Memory B cell (primary cell): Measurements from ENCODE around the gene CACHD1.

Experiments
- ATAC-seq: fragments of 150-1000 bp; cut with Tn5 transposase; 2 replicates; pipeline ENCODE4 v1.10.0; 2021; ENCODE audit warnings: low read depth, mild to moderate bottlenecking, moderate library complexity
- DNase-seq, 2 donors: peaks; one replicate each; pipeline ENCODE4 v3.0.0; 2022; ENCODE audit warnings: low spot score in 2 of 2
- H3K27ac Mint-ChIP-seq: one replicate; pipeline ENCODE4 v1.8.0; 2022; ENCODE audit warnings: mild to moderate bottlenecking, moderate library complexity, mixed read lengths
- H3K27me3 Mint-ChIP-seq: one replicate; pipeline ENCODE4 v1.8.0; 2022; ENCODE audit warnings: mixed read lengths
- H3K36me3 Mint-ChIP-seq: one replicate; pipeline ENCODE4 v1.8.0; 2022; ENCODE audit warnings: mild to moderate bottlenecking, mixed read lengths
- H3K4me1 Mint-ChIP-seq: one replicate; pipeline ENCODE4 v1.8.0; 2022; ENCODE audit warnings: mixed read lengths
- H3K4me3 Mint-ChIP-seq: one replicate; pipeline ENCODE4 v1.8.0; 2022; ENCODE audit warnings: mild to moderate bottlenecking, moderate library complexity, mixed read lengths
- H3K9me3 Mint-ChIP-seq: one replicate; pipeline ENCODE4 v1.8.0; 2022; ENCODE audit warnings: mixed read lengths

The CACHD1 gene

DNA sequence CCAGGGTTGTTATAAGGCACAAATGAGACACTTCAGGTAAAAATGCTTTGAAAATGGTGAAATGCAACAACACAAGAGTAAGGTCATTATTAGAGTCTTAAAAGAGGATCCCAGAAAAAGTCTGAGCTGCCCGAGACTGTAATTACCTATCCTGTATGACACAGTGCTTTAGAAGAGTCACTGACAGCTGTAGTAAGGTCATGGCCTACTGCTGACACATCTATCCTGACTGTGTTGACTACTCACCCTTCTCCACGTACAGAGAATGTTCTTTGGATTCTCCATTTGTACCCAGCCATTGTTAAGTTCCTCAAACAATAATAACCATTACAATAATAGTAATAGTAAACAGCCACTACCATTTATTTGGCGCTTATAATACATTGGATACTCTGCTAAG is 104.4 kb downstream of the CACHD1 start:
- Mint-ChIP-seq H3K4me3 (no peak overlapping the region), H3K4me1 (no peaks in the 10 kb centered on the region), H3K27ac (no peak overlapping the region), H3K9me3 (no peaks in the 10 kb centered on the region), H3K27me3 (peaks cover 2% of the 10 kb centered on the region), H3K36me3 (no peaks in the 10 kb centered on the region)
- no peak for DNase-seq
- no peak for ATAC-seq

DNA sequence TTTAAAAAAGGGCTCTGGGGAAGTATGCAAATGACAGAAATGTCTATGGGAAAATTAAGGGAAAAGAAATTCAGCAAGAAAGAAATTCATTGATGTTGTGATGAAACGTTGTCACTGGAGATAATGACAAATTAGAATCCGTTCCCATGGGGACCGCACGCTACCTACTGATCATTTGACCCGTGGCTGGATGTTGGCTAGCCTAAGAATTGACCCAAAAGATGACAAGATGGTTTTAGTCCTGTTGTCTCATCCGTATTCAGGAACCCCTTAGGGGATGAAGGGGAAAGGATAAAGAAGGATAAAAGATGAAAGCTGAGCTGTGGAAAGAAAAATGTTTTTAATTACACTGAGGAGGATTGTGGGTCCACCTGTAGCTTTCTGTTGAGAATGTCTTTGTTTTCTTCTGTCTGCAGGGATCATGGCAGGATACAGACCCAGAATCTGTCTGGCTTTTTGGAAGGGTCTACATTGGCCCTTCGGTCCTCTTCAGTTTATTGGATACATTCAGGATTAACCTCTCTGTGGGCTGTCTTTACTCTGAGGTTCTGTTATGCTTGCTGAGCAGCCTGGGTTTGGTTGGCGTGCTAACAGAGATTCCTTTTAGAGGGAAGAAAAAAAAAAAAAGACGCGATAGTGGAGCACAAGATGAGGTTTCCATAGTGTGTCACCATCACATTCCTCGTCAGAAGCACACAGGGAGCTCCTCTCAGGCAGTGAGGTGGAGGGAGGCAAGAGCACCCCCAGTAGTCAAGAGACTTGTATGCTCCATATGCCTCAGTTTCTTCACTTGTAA is 106.2 kb downstream of the CACHD1 start:
- Mint-ChIP-seq H3K36me3 (no peaks in the 10 kb centered on the region), H3K4me1 (no peaks in the 10 kb centered on the region), H3K27ac (no peak overlapping the region)

DNA sequence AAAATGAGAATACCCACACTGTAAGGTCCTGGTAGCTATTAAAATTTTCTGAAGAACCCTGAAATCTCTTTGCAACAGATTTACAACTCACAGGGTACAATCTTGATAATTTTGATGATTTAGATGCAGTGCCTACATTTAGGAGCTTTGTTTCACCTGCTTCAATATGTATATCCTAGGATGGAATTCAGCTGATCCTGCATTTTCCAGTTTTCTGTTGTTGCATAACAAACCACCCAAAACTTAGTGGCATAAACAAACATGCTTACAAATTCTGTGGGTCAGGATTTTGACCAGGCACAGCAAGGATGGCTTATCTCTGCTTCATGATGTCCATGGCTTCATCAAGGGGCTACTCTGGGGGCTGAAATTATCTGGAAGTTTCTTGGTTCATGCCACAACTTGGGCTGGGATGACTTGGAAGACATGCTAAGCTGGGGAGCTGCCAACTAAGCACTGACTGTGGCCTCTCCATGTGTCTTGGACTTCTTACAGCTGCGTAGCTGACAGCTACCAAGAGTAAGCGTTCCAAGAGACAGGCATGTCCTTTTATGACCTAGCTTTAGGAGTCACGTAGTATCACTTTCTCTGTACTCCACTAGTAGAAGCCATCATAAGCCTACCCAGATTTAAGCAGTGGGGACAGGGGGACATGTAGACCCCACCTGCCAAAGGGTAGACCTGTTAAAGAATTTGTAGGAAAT is 108.5 kb downstream of the CACHD1 start:
- Mint-ChIP-seq H3K4me3 (no peak overlapping the region), H3K36me3 (no peaks in the 10 kb centered on the region), H3K9me3 (no peaks in the 10 kb centered on the region), H3K4me1 (no peaks in the 10 kb centered on the region), H3K27ac (no peak overlapping the region), H3K27me3 (peaks cover 4% of the 10 kb centered on the region)
- ATAC-seq, result no peak
- no peak for DNase-seq

More for the DNA sequence above, 106.2 kb downstream of the CACHD1 start:
- Mint-ChIP-seq H3K9me3 (no peaks in the 10 kb centered on the region), H3K27me3 (peaks cover 2% of the 10 kb centered on the region), H3K4me3 (no peak overlapping the region)
- ATAC-seq (no peak), DNase-seq (no peak)

DNA sequence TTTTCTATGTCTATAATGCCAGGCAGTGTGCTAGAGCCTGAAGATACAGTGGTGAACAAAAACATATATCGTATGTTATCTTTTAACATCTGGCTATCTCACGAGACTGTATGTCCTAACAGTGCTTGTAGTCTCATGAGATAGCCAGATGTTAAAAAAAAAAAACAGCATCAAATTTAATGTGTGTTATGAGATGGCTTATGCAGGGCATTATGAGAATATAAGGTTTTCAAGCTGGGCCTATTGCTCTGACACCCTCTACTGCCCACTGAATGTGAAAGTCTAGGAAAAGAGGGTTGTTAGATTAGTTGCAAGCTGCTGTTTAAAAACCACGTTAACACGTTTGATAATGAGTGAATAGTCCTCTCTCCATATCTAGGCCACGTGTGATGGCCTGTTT is 109.8 kb downstream of the CACHD1 start:
- Mint-ChIP-seq H3K36me3 (no peaks in the 10 kb centered on the region), H3K9me3 (no peaks in the 10 kb centered on the region), H3K27me3 (peaks cover 4% of the 10 kb centered on the region), H3K4me1 (no peaks in the 10 kb centered on the region), H3K4me3 (no peak overlapping the region), H3K27ac (no peak overlapping the region)
- DNase-seq (no peak), ATAC-seq (no peak)

DNA sequence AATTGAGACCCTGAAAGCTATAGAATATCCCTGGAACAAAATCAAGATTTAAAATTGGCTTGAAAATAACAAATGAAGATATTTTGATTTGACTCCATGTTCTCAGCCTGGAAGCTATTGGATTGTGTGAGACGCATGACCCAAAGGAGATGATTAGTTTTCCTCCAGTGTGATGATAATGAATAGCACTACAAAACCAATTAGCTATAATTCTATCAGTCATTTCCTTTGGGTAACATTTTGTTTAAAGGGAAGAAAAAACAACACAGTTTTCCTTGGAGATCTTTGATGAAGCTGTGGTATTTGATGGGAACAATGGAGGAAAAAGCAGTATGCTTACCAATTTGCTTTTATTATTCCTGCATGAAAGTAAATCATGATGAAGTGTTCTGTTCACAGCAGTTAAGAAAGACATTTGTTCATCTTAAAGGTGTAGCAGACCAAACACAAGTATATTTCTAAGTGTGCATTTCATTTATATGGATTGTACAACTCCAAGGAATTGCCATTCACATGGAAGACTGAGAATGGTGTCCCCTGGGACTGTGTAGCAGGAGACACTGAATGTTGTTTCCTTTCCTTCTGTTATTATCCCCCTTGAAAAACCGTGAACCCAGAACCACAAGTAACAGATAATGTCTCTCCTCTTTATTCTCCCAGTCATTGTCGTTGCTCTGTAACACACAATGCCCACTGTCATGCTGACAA is 111.4 kb downstream of the CACHD1 start:
- H3K27me3 Mint-ChIP-seq, result peaks cover 4% of the 10 kb centered on the region
- no peak for ATAC-seq
- H3K36me3 Mint-ChIP-seq, result no peaks in the 10 kb centered on the region

DNA sequence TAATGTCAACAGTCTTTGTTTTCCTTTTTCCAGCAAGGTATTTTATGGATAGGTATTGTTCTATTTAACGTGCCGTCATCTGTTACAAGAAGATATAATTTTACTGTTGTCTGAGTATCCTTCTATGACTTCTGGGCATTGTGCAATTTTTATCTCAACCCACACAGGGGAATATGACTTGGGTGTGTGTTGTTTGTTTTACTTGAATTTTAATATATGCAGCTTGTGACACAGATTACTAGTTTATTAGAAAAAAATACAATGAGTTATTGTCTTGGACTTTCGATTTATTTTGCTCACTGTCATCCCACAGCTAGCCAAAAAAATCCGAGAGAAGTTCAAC is 111.9 kb downstream of the CACHD1 start:
- Mint-ChIP-seq H3K4me1 (no peaks in the 10 kb centered on the region), H3K27me3 (peaks cover 4% of the 10 kb centered on the region), H3K27ac (no peak overlapping the region), H3K36me3 (no peaks in the 10 kb centered on the region), H3K4me3 (no peak overlapping the region), H3K9me3 (no peaks in the 10 kb centered on the region)
- DNase-seq, result no peak
- ATAC-seq, result no peak

More for the DNA sequence above, 111.4 kb downstream of the CACHD1 start:
- H3K4me1 Mint-ChIP-seq, result no peaks in the 10 kb centered on the region
- H3K4me3 Mint-ChIP-seq, result no peak overlapping the region
- no peak for DNase-seq
- no peaks in the 10 kb centered on the region for H3K9me3 Mint-ChIP-seq
- no peak overlapping the region for H3K27ac Mint-ChIP-seq

DNA sequence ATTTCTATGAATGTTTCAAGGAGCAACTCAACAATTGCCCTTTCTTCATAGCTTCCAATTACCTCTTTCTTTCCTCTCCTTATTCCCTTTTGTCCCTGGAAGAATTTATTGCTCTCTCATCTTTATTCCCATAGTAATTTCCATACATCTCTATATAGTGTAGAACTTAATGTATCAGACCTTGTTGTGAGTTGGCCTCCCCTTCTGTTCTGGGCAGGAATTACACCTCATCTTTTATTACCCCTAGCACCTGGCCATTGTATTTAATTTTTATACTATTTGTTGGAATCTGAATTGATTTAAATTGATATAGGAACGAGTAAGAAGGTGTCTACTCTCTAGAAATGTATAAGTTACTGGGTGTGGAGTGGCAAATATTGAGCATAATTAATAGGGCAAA is 114.5 kb downstream of the CACHD1 start:
- no peaks in the 10 kb centered on the region for H3K36me3 Mint-ChIP-seq
- DNase-seq (no peak), ATAC-seq (no peak)
- H3K27me3 Mint-ChIP-seq, result peaks cover 2% of the 10 kb centered on the region
- no peaks in the 10 kb centered on the region for H3K9me3 Mint-ChIP-seq
- no peak overlapping the region for H3K27ac Mint-ChIP-seq
- no peak overlapping the region for H3K4me3 Mint-ChIP-seq
- H3K4me1 Mint-ChIP-seq, result no peaks in the 10 kb centered on the region

DNA sequence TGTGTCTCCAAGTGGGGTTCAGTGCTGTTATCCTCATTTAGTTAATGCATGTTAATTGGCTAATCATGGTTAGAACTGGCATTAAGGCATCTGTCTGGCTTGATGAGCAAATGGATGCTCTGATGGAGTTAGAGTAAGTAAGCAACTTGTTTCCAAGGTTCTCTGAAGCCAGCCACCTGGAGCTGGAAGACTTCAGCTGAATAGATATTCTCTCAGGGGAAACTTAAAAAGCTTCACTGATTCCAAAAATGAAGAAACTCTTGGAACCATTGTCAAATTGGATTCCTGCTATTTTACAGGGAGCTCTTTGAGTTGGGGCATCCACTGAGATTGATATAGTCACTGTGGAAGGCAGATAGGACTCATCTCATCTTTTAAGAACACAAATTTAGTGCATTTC is 118.9 kb downstream of the CACHD1 start:
- H3K27me3 Mint-ChIP-seq, result peaks cover 1% of the 10 kb centered on the region

DNA sequence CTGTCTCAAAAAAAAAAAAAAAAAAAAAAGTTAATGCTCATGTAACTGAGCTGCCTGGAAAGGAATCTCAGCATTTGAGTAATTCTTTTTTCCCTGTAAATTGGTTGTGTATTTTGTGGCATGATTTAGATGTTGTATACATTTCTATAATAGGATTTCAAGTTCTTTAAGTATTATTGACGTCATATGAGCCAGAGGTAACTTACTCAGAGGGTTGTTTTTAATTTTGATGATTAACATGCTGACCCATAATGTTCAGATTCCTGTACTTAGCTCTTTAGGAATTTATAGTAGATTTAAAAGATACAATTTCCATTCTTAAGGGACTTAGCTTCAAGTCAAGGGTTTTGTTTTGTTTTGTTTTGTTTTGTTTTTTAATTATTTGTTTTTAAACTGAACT is 120.4 kb downstream of the CACHD1 start:
- Mint-ChIP-seq H3K4me3 (no peak overlapping the region), H3K36me3 (no peaks in the 10 kb centered on the region), H3K4me1 (no peaks in the 10 kb centered on the region), H3K27ac (no peak overlapping the region), H3K27me3 (peaks cover 1% of the 10 kb centered on the region), H3K9me3 (no peaks in the 10 kb centered on the region)
- ATAC-seq (no peak), DNase-seq (no peak)

More for the DNA sequence above, 118.9 kb downstream of the CACHD1 start:
- DNase-seq (no peak), ATAC-seq (no peak)
- H3K9me3 Mint-ChIP-seq, result no peaks in the 10 kb centered on the region
- no peak overlapping the region for H3K27ac Mint-ChIP-seq
- H3K4me3 Mint-ChIP-seq, result no peak overlapping the region
- H3K4me1 Mint-ChIP-seq, result no peaks in the 10 kb centered on the region
- H3K36me3 Mint-ChIP-seq, result no peaks in the 10 kb centered on the region

DNA sequence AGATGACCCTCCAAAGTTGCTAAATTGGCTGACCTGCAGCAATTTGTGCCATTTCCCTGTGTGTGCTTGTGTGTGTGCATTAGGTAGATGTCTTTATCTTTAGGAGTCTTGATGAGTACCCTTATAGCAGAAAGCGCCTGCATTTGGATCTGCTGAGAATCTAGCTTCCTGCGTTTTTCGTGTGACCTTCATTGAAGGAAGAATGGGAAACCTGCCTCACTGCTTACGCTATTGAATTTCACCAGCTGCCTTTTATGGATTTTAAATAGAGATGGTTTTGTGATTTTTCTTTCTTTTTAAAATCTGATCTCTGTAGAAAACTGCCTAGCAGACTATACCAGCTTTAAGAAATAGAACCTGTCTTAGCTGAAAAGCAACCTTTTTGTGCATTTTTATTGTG is 124.5 kb downstream of the CACHD1 start:
- Mint-ChIP-seq H3K9me3 (no peaks in the 10 kb centered on the region), H3K27me3 (peaks cover 3% of the 10 kb centered on the region), H3K36me3 (no peaks in the 10 kb centered on the region), H3K27ac (no peak overlapping the region), H3K4me3 (no peak overlapping the region), H3K4me1 (no peaks in the 10 kb centered on the region)
- no peak for ATAC-seq
- no peak for DNase-seq

DNA sequence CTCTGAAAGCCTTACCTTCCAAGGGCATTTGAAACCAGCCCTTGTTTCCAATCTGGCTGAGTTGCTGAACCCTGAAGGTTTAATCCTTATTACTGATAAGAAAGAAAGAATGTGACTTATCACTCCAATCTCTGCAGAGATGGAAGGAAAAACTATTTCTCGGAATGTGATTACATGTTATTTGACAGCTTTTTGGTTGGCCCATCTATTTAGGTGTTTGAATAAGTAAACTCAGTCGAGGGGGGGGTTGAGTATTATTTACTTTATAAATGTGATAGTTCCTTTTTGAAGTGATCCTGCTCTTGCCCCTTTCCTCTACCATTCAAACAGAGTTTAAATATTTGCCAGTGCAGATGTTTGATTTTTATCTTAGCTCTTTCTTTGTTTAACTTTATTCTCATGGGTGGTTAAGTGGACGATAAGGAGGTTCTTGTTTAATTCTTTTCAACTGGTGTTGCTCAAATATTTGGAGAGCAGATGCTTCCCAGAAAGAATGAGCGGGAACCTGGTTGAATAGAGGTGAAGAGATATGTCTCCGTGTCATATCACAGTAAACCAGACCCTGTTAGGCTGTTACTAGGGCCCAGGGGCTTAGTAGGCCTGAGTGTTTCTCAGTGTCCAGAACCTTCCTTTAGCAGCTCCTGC is 126.1 kb downstream of the CACHD1 start:
- H3K27ac Mint-ChIP-seq, result no peak overlapping the region
- no peak for ATAC-seq
- no peaks in the 10 kb centered on the region for H3K4me1 Mint-ChIP-seq
- no peak overlapping the region for H3K4me3 Mint-ChIP-seq
- DNase-seq, result no peak
- no peaks in the 10 kb centered on the region for H3K36me3 Mint-ChIP-seq
- H3K9me3 Mint-ChIP-seq, result no peaks in the 10 kb centered on the region
- peaks cover 5% of the 10 kb centered on the region for H3K27me3 Mint-ChIP-seq

DNA sequence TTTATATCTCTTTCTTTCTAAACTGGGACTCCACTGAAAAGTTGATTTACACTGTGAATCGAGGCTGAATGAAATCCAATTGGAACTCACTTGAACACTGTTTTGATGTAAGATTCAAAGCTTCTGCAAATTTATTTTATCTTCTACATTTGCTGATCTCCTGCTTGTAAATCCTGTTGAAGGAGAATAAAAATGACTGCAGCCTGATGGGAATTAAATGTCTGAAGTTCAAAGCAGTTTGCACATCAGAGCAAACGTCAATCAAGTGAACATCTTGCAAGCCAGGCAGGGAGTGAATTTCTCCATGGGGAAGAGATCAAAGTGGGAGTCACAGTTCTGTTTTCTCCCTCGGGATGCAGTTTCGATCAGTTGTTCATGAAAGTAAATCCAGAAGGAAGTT is 127.2 kb downstream of the CACHD1 start:
- Mint-ChIP-seq H3K4me3 (no peak overlapping the region), H3K9me3 (no peaks in the 10 kb centered on the region), H3K4me1 (no peaks in the 10 kb centered on the region), H3K36me3 (no peaks in the 10 kb centered on the region), H3K27ac (no peak overlapping the region), H3K27me3 (peaks cover 3% of the 10 kb centered on the region)
- DNase-seq (no peak), ATAC-seq (no peak)

DNA sequence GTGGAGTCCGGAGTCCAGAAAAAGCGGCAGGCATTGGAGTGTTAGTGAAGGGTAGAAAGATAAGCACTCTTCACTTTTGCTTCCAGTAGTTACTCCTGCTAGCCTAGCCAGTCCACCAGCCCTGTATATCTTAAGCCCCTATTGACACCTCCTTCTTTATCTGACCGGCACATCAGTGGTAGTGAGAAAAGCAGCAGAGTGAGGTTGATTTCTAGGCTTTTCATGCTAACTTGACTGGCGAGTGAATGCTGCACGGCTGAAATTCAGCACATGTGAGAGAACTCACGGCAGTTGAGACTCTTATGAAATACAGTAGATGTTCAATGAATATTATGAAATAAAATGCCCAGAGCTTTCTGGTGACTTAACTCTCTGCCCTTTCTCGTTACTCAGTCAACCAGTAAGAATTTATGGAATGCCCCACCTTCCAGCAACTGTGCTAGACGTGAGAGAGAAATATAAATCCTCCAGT is 128.2 kb downstream of the CACHD1 start:
- H3K27me3 Mint-ChIP-seq, result peaks cover 3% of the 10 kb centered on the region
- no peaks in the 10 kb centered on the region for H3K9me3 Mint-ChIP-seq
- H3K4me1 Mint-ChIP-seq, result no peaks in the 10 kb centered on the region
- no peak for DNase-seq
- no peak overlapping the region for H3K4me3 Mint-ChIP-seq
- no peak for ATAC-seq
- no peaks in the 10 kb centered on the region for H3K36me3 Mint-ChIP-seq
- no peak overlapping the region for H3K27ac Mint-ChIP-seq

DNA sequence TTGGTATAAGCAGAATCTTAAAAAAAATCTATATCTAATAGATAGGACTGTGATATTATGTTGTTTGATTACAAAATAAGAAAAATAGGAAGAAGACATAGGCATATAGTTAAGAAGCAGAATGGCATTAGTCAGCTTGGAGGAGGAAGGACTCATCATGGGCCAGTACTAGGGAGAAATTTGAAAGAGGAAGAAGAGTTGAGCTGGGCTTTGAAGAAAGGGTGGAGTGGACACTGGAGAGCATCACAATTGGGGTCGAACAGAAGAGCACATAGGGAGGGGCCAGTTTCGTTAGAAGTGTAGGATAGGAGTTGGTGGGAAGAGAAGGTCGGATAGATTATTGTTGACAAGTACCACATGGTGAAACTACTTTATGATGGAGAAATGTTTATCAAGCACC is 129.3 kb downstream of the CACHD1 start:
- ATAC-seq, result no peak
- H3K27me3 Mint-ChIP-seq, result peaks cover 3% of the 10 kb centered on the region
- H3K36me3 Mint-ChIP-seq, result no peaks in the 10 kb centered on the region
- H3K27ac Mint-ChIP-seq, result no peak overlapping the region
- DNase-seq, result no peak
- no peaks in the 10 kb centered on the region for H3K9me3 Mint-ChIP-seq
- no peaks in the 10 kb centered on the region for H3K4me1 Mint-ChIP-seq
- H3K4me3 Mint-ChIP-seq, result no peak overlapping the region
